Fibroblast of lung (primary cell): ENCODE results near the gene NR4A2. TPM values are rescaled to one million over a fixed set of nuclear protein-coding genes. Genes with fewer than 3 reads are reported as not detected.

Source experiments
- DNase-seq, 2 donors: peaks; one replicate each; pipeline versions ENCODE4 v3.0.0 to v3.0.0-alpha.2; 2010; ENCODE audit warnings: low read depth in 2 of 2
- H2AFZ ChIP-seq: 2 replicates; pipeline ENCODE4 v1.5.1; 2012; ENCODE audit warnings: low read length, control low read depth, inconsistent platforms
- H3K27ac ChIP-seq: 2 replicates; pipeline ENCODE4 v1.5.1; 2011; ENCODE audit warnings: low read length, control low read depth; ENCODE audit not compliant: insufficient read depth
- H3K27me3 ChIP-seq: 2 replicates; pipeline ENCODE4 v1.5.1; 2011; ENCODE audit warnings: mild to moderate bottlenecking, low read length; ENCODE audit not compliant: control insufficient read depth, insufficient read depth
- H3K36me3 ChIP-seq: 2 replicates; pipeline ENCODE4 v1.5.1; 2011; ENCODE audit warnings: low read length; ENCODE audit not compliant: control insufficient read depth, insufficient read depth
- H3K4me1 ChIP-seq: 2 replicates; pipeline ENCODE4 v1.5.1; 2011; ENCODE audit warnings: low read length; ENCODE audit not compliant: control insufficient read depth, insufficient read depth; ENCODE audit errors: extremely low read depth
- H3K4me2 ChIP-seq: 2 replicates; pipeline ENCODE4 v1.5.1; 2011; ENCODE audit warnings: low read length, control low read depth; ENCODE audit not compliant: insufficient read depth; ENCODE audit errors: extremely low read depth
- H3K4me3 ChIP-seq, 4 experiments: fragments of 200-600 bp in 1 of 4; sonication (generic) in 1 of 4; replicated peaks in 1 of 4; 2 replicates each; pipeline ENCODE4 v1.5.1; 2011 to 2016; ENCODE audit warnings: low read length in 4 of 4, low read depth in 3 of 4, mild to moderate bottlenecking in 3 of 4, control low read depth in 2 of 4, inconsistent platforms in 1 of 4, mixed read lengths in 1 of 4; ENCODE audit not compliant: insufficient read depth in 1 of 4; ENCODE audit errors: control extremely low read depth in 1 of 4
- H3K79me2 ChIP-seq: 2 replicates; pipeline ENCODE4 v1.5.1; 2012; ENCODE audit warnings: mild to moderate bottlenecking, low read length, inconsistent platforms; ENCODE audit not compliant: control insufficient read depth, insufficient read depth
- H3K9ac ChIP-seq: 2 replicates; pipeline ENCODE4 v1.5.1; 2011; ENCODE audit warnings: mild to moderate bottlenecking, low read length, control low read depth; ENCODE audit not compliant: insufficient read depth
- H3K9me3 ChIP-seq: 2 replicates; pipeline ENCODE4 v1.5.1; 2012; ENCODE audit warnings: low read depth, low read length; ENCODE audit not compliant: control insufficient read depth, insufficient read depth
- H4K20me1 ChIP-seq: 2 replicates; pipeline ENCODE4 v1.5.1; 2011; ENCODE audit warnings: low read length; ENCODE audit not compliant: control insufficient read depth, insufficient read depth; ENCODE audit errors: extremely low read depth
- EZH2 ChIP-seq: IDR thresholded peaks from 2 replicates; pipeline ENCODE4 v1.5.1; 2012; ENCODE audit warnings: low read length, control low read depth, mild to moderate bottlenecking; ENCODE audit errors: missing control alignments
- polyA plus RNA-seq, 2 donors: library from polyadenylated mRNA; depleted of rRNA in 1 of 2; stranded (reverse) in 1 of 2; unstranded in 1 of 2; fragments of >200 nt; gene quantifications; 2 replicates each; pipeline ENCODE4 v1.2.1, GENCODE V29; 2011 to 2012; ENCODE audit warnings: missing spikeins in 1 of 2
- total RNA-seq: library from RNA; depleted of rRNA; stranded (reverse); fragments of >200 nt; gene quantifications from 2 replicates; pipeline ENCODE4 v1.2.1, GENCODE V29; 2014
- TF ChIP-seq, protein P1 (sequence below), 2 donors: IDR thresholded peaks in 1 of 2; conservative IDR thresholded peaks in 1 of 2; 1 replicate in 1 of 2; 2 replicates in 1 of 2; pipeline ENCODE4 v1.5.1; 2011 to 2012; ENCODE audit warnings: low read length in 2 of 2, control low read depth in 1 of 2, inconsistent platforms in 1 of 2, low read depth in 1 of 2, mild to moderate bottlenecking in 1 of 2

The NR4A2 gene
- total and polyA plus RNA-seq, 2 donors (not counting 1 experiment from before 2014, with no cell fraction given), result 0.17 to 0.62 TPM

DNA sequence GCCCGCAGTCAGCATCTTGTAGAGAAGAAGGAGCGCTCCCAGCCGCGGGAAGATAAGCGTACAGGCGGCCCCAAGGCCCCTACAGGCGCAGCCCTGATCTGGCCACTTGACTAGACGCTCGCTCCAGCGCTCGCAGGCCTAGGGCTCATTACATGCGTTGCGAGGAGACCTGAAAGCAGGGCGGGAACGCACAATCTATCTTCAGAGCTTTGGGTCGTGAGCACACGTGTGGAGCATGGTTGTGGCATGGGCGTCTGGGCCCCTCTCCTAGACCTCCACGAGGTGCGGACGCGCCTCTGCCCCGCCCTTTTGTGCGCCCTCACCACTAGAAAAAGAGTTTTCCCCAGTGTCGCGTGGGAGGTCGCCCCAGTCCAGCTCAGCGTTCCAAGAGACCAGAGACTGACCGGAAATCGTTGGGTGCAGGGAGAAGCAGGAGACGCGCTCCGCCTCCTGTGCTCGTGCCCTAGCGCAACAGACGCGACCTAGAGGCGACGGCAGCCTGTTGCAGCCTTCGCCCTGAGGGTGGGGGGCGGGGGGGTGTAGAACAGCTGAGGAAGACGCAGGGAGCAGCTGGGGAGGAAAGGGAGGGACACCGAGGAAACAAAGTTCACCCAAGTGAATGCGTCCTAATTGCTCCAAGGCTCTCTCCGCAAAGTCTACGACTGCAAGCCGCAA, 12.6 kb downstream of the NR4A2 start:
- DNase-seq, result peak in 1 of 2 donors; percentile 32

DNA sequence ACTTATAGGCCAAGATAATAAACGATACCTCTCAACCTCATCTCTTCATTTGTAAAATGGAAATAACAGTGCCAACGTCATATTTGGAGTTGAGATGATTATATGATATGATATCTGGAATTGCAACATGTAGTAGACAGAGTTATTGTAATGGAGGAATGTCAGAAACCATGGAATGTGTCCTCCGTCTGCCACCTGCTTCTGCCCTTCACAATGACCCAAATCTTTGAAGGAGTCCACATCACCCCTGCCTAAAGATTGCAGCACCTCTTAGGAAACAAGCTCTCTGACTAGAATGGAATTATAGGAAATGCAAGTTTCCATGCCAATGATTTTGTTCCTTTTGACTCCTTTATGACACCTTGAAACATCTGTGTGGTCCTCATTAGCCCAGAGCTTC, 14.9 kb downstream of the NR4A2 start:
- H3K4me3 ChIP-seq, result no peak overlapping the region
- no peak overlapping the region for H3K9ac ChIP-seq
- no peaks in the 10 kb centered on the region for H3K36me3 ChIP-seq
- no peak for DNase-seq
- H4K20me1 ChIP-seq, result no peaks in the 10 kb centered on the region
- H2AFZ ChIP-seq, result no peak overlapping the region
- H3K27ac ChIP-seq, result no peak overlapping the region
- H3K4me2 ChIP-seq, result no peak overlapping the region
- H3K27me3 ChIP-seq, result peaks cover 2% of the 10 kb centered on the region
- H3K4me1 ChIP-seq, result peaks cover 3% of the 10 kb centered on the region
- H3K9me3 ChIP-seq, result no peaks in the 10 kb centered on the region
- TF ChIP-seq, protein P1, sequence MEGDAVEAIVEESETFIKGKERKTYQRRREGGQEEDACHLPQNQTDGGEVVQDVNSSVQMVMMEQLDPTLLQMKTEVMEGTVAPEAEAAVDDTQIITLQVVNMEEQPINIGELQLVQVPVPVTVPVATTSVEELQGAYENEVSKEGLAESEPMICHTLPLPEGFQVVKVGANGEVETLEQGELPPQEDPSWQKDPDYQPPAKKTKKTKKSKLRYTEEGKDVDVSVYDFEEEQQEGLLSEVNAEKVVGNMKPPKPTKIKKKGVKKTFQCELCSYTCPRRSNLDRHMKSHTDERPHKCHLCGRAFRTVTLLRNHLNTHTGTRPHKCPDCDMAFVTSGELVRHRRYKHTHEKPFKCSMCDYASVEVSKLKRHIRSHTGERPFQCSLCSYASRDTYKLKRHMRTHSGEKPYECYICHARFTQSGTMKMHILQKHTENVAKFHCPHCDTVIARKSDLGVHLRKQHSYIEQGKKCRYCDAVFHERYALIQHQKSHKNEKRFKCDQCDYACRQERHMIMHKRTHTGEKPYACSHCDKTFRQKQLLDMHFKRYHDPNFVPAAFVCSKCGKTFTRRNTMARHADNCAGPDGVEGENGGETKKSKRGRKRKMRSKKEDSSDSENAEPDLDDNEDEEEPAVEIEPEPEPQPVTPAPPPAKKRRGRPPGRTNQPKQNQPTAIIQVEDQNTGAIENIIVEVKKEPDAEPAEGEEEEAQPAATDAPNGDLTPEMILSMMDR (conservative IDR thresholded peaks at IDR 0.05 in 1 of 2, IDR thresholded peaks at IDR 0.05 in 1 of 2; ENCODE audit: low read depth in 1 of 2, low read length in 2 of 2), result no peak
- no peaks in the 10 kb centered on the region for H3K79me2 ChIP-seq

More for the DNA sequence above, 12.6 kb downstream of the NR4A2 start:
- Histone ChIP-seq H3K27me3 (peaks cover 2% of the 10 kb centered on the region), H4K20me1 (no peaks in the 10 kb centered on the region), H2AFZ (peak overlapping the region; percentile 89), H3K27ac (peak overlapping the region; percentile 43), H3K9me3 (no peaks in the 10 kb centered on the region), H3K36me3 (no peaks in the 10 kb centered on the region), H3K9ac (peak overlapping the region; percentile 40), H3K4me2 (peak overlapping the region; percentile 89), H3K79me2 (no peaks in the 10 kb centered on the region), H3K4me3 (peak overlapping the region; percentile 32 to 58 (median 52)), H3K4me1 (peaks cover 3% of the 10 kb centered on the region)
- TF ChIP-seq EZH2, result no peak
- TF ChIP-seq, protein P1 (conservative IDR thresholded peaks at IDR 0.05 in 1 of 2, IDR thresholded peaks at IDR 0.05 in 1 of 2; ENCODE audit: low read depth in 1 of 2, low read length in 2 of 2), result no peak

DNA sequence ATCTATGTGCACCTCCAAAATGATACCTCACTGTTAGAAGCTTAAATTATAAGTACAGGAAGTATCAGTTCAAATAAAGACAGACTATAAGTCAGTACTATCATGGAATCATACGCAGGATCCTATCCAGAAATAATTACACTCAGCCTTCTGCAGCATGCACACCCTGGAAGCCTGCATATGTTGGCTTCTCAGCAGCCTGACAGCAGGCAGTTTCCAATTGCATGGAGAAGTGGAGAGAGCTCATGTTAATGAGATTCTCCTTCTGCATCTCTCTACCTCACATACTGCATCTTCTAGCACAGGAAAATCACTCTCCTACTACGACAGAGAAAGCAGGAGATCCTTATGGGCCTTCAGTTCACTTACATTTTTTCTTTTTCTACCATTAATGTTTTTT, 20.5 kb downstream of the NR4A2 start:
- H3K4me1 ChIP-seq, result no peaks in the 10 kb centered on the region
- H3K4me3 ChIP-seq, result no peak overlapping the region
- H3K9me3 ChIP-seq, result no peaks in the 10 kb centered on the region
- H3K36me3 ChIP-seq, result no peaks in the 10 kb centered on the region
- no peak overlapping the region for H2AFZ ChIP-seq
- no peaks in the 10 kb centered on the region for H3K27me3 ChIP-seq
- no peak overlapping the region for H3K27ac ChIP-seq
- no peak overlapping the region for H3K9ac ChIP-seq
- H3K79me2 ChIP-seq, result no peaks in the 10 kb centered on the region
- TF ChIP-seq EZH2, result no peak
- TF ChIP-seq, protein P1 (conservative IDR thresholded peaks at IDR 0.05 in 1 of 2, IDR thresholded peaks at IDR 0.05 in 1 of 2; ENCODE audit: low read depth in 1 of 2, low read length in 2 of 2), result no peak
- H4K20me1 ChIP-seq, result no peaks in the 10 kb centered on the region
- DNase-seq, result no peak
- H3K4me2 ChIP-seq, result no peak overlapping the region
